ENCODE data around the gene GPR139.

The GPR139 gene

GRCh38 chr16:19984135-19984534 is 89.6 kb downstream of the GPR139 start:
- no peak for DNase-seq (ENCODE audit: low read depth in 3 of 3, low spot score in 1 of 3)

Data from stimulated activated CD4-positive, alpha-beta T cell treated with anti-CD3 and anti-CD28 coated beads, TNF-alpha, amount 100 ng/mL, for 1 hour (primary cell).